GM12878 (cell line): ENCODE data around the gene ARPC5L.

Experiments
- FOS ChIP-seq: IDR thresholded peaks from 3 replicates; pipeline ENCODE4 v1.6.1; 2011; ENCODE audit warnings: borderline replicate concordance; ENCODE audit not compliant: insufficient read length; ENCODE audit errors: extremely low read depth
- GABPA ChIP-seq: IDR thresholded peaks from 2 replicates; pipeline ENCODE4 v1.6.1; 2014; ENCODE audit warnings: antibody characterized with exemption, low read depth, mild to moderate bottlenecking, inconsistent platforms
- MAX ChIP-seq: IDR thresholded peaks from 2 replicates; pipeline ENCODE4 v1.6.1; 2012; ENCODE audit warnings: low read depth, low read length, improper control_type of control experiment
- MTA2 ChIP-seq: fragments of 450-650 bp; IDR thresholded peaks from 2 replicates; pipeline ENCODE4 v1.6.1; 2016; ENCODE audit warnings: low read depth, mild to moderate bottlenecking, moderate library complexity
- MXI1 ChIP-seq: fragments of 150-350 bp; IDR thresholded peaks from 2 replicates; pipeline ENCODE4 v1.6.1; 2011; ENCODE audit warnings: low read depth, mild to moderate bottlenecking, inconsistent platforms, low read length, improper control_type of control experiment
- NRF1 ChIP-seq: conservative IDR thresholded peaks from 2 replicates; pipeline ENCODE4 v1.6.1; 2011; ENCODE audit warnings: mild to moderate bottlenecking, low read depth, low read length, improper control_type of control experiment
- POLR2A ChIP-seq: IDR thresholded peaks from 2 replicates; pipeline ENCODE4 v1.6.1; 2011; ENCODE audit warnings: low read depth, mild to moderate bottlenecking, low read length
- TCF12 ChIP-seq: IDR thresholded peaks from 2 replicates; pipeline ENCODE4 v1.6.1; 2011; ENCODE audit warnings: low read depth, mild to moderate bottlenecking, low read length
- ZNF217 ChIP-seq: fragments of 450-650 bp; IDR thresholded peaks from 2 replicates; pipeline ENCODE4 v1.6.1; 2017; ENCODE audit warnings: antibody characterized with exemption, mild to moderate bottlenecking
- TF ChIP-seq, protein P1 (sequence below), 3 experiments: IDR thresholded peaks in 2 of 3; conservative IDR thresholded peaks in 1 of 3; 2 replicates each; pipeline ENCODE4 v1.5.1; 2011; ENCODE audit warnings: low read depth in 3 of 3, low read length in 3 of 3, mild to moderate bottlenecking in 3 of 3, control low read depth in 2 of 3, moderate library complexity in 2 of 3, inconsistent platforms in 1 of 3, mixed read lengths in 1 of 3; ENCODE audit not compliant: control insufficient read depth in 2 of 3, insufficient read depth in 1 of 3; ENCODE audit errors: extremely low read depth in 1 of 3
- TF ChIP-seq, protein P2 (sequence below): IDR thresholded peaks from 2 replicates; pipeline ENCODE4 v1.6.1; 2012; ENCODE audit warnings: low read length, inconsistent platforms

- TF ChIP-seq POLR2A (peak; percentile 46), MTA2 (no peak), GABPA (no peak), ZNF217 (no peak), MAX (no peak), NRF1 (no peak), MXI1 (no peak), TCF12 (no peak), FOS (no peak)
- TF ChIP-seq, protein P1, sequence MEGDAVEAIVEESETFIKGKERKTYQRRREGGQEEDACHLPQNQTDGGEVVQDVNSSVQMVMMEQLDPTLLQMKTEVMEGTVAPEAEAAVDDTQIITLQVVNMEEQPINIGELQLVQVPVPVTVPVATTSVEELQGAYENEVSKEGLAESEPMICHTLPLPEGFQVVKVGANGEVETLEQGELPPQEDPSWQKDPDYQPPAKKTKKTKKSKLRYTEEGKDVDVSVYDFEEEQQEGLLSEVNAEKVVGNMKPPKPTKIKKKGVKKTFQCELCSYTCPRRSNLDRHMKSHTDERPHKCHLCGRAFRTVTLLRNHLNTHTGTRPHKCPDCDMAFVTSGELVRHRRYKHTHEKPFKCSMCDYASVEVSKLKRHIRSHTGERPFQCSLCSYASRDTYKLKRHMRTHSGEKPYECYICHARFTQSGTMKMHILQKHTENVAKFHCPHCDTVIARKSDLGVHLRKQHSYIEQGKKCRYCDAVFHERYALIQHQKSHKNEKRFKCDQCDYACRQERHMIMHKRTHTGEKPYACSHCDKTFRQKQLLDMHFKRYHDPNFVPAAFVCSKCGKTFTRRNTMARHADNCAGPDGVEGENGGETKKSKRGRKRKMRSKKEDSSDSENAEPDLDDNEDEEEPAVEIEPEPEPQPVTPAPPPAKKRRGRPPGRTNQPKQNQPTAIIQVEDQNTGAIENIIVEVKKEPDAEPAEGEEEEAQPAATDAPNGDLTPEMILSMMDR (IDR thresholded peaks at IDR 0.05 in 2 of 3, conservative IDR thresholded peaks at IDR 0.05 in 1 of 3; ENCODE audit: control insufficient read depth in 2 of 3, extremely low read depth in 1 of 3, insufficient read depth in 1 of 3, low read depth in 3 of 3, low read length in 3 of 3): no peak
- TF ChIP-seq, protein P2, sequence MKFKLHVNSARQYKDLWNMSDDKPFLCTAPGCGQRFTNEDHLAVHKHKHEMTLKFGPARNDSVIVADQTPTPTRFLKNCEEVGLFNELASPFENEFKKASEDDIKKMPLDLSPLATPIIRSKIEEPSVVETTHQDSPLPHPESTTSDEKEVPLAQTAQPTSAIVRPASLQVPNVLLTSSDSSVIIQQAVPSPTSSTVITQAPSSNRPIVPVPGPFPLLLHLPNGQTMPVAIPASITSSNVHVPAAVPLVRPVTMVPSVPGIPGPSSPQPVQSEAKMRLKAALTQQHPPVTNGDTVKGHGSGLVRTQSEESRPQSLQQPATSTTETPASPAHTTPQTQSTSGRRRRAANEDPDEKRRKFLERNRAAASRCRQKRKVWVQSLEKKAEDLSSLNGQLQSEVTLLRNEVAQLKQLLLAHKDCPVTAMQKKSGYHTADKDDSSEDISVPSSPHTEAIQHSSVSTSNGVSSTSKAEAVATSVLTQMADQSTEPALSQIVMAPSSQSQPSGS: no peak
Observed at GRCh38 chr9:124857533-124858162, 4.3 kb upstream of the ARPC5L start.
